Gastrocnemius medialis (tissue), 4 donors: ENCODE data around the gene FOXD3.

Experiments used
- CTCF ChIP-seq, 5 experiments: fragments of 450-650 bp in 3 of 5; fragments of 200-600 bp in 2 of 5; sonication (generic) in 2 of 5; IDR thresholded peaks in 4 of 5; conservative IDR thresholded peaks in 1 of 5; 1 replicate in 4 of 5; 2 replicates in 1 of 5; pipeline ENCODE4 v1.5.1; 2016 to 2019; ENCODE audit warnings: antibody characterized with exemption in 5 of 5, mild to moderate bottlenecking in 3 of 5, moderate library complexity in 3 of 5
- POLR2A ChIP-seq, 2 donors: fragments of 450-650 bp; IDR thresholded peaks; one replicate each; pipeline ENCODE4 v1.6.1; 2017; ENCODE audit warnings: antibody characterized with exemption in 2 of 2, mild to moderate bottlenecking in 2 of 2, moderate library complexity in 2 of 2

- TF ChIP-seq CTCF (IDR thresholded peaks at IDR 0.05 in 4 of 5, conservative IDR thresholded peaks at IDR 0.05 in 1 of 5): no peak
- TF ChIP-seq POLR2A (IDR thresholded peaks at IDR 0.05): no peak
Observed at GRCh38 chr1:63321785-63322113, 618 bp upstream of the FOXD3 start.
